ENCODE measurements around the gene HNRNPAB.

DNA sequence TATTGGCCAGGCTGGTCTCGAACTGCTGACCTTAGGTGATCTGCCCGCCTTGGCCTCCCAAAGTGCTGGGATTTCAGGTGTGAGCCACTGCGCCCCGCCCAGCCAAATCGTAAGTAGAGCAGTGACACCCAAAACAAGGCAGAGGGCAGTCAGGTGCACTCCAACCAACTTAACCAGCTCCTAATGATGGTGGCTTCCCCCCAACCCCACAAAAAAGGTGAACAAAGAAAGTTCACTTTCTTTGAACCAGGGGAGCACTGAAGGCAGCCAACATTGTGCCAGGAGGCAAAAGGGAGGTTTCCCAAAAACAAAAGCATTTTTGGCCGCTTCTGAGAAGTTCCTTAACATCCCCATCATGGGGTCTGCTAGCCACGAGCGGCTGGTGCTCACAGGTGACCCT lies 26.8 kb upstream of the HNRNPAB start:
- TF ChIP-seq, protein P1, sequence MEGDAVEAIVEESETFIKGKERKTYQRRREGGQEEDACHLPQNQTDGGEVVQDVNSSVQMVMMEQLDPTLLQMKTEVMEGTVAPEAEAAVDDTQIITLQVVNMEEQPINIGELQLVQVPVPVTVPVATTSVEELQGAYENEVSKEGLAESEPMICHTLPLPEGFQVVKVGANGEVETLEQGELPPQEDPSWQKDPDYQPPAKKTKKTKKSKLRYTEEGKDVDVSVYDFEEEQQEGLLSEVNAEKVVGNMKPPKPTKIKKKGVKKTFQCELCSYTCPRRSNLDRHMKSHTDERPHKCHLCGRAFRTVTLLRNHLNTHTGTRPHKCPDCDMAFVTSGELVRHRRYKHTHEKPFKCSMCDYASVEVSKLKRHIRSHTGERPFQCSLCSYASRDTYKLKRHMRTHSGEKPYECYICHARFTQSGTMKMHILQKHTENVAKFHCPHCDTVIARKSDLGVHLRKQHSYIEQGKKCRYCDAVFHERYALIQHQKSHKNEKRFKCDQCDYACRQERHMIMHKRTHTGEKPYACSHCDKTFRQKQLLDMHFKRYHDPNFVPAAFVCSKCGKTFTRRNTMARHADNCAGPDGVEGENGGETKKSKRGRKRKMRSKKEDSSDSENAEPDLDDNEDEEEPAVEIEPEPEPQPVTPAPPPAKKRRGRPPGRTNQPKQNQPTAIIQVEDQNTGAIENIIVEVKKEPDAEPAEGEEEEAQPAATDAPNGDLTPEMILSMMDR (IDR thresholded peaks at IDR 0.05; ENCODE audit: poor library complexity): no peak
- TF ChIP-seq EZH2 (IDR thresholded peaks at IDR 0.05; ENCODE audit: borderline replicate concordance): no peak
